ENCODE measurements around the gene NUDC. TPM values are rescaled to one million over a fixed set of nuclear protein-coding genes. Genes with fewer than 3 reads are reported as not detected.

Gene NUDC
- total RNA-seq, 1 donor from 2014 or later, result 49.6 TPM

GRCh38 chr1:26994787-26995517 lies 73.4 kb downstream of the NUDC start:
- Histone ChIP-seq H3K4me3 (peak overlapping the region; percentile 61), H3K9me3 (no peaks in the 10 kb centered on the region), H3K4me1 (peaks cover 46% of the 10 kb centered on the region), H3K36me3 (no peaks in the 10 kb centered on the region), H3K27ac (no peak overlapping the region), H3K27me3 (peaks cover 21% of the 10 kb centered on the region)
- no peak for TF ChIP-seq CTCF (IDR thresholded peaks at IDR 0.05)
- ATAC-seq, result no peak
- no peak for DNase-seq
- intact Hi-C loops (cut with DNase I), result no loop called here

GRCh38 chr1:26996024-26996423 lies 74.5 kb downstream of the NUDC start:
- TF ChIP-seq CTCF (IDR thresholded peaks at IDR 0.05), result no peak
- Histone ChIP-seq H3K27me3 (peaks cover 21% of the 10 kb centered on the region), H3K4me3 (no peak overlapping the region), H3K4me1 (peaks cover 52% of the 10 kb centered on the region), H3K36me3 (no peaks in the 10 kb centered on the region), H3K27ac (no peak overlapping the region), H3K9me3 (no peaks in the 10 kb centered on the region)
- peak; percentile 10 for ATAC-seq
- DNase-seq, result no peak
- intact Hi-C loops (cut with DNase I), result no loop called here

Other genes starting within 250 kb of the NUDC start
- 64.3 TPM for gene ARID1A, start 225.7 kb upstream of the NUDC start, total RNA-seq
- gene PIGV, start 133.8 kb upstream of the NUDC start, total RNA-seq, result 16.7 TPM
- 26.2 TPM for gene ZDHHC18, start 95.1 kb upstream of the NUDC start, total RNA-seq
- 83.8 TPM for gene SFN, start 58.6 kb upstream of the NUDC start, total RNA-seq
- 24.6 TPM for gene GPN2, start 31.5 kb upstream of the NUDC start, total RNA-seq
- 18.1 TPM for gene GPATCH3, start 21.3 kb upstream of the NUDC start, total RNA-seq
- 2.5 TPM for gene NR0B2, start 7.8 kb upstream of the NUDC start, total RNA-seq
- 10.5 TPM for gene KDF1, start 38.7 kb downstream of the NUDC start, total RNA-seq
- gene TRNP1, start 71.9 kb downstream of the NUDC start, total RNA-seq, result 16.2 TPM
- 29.1 TPM for gene TENT5B, start 91.1 kb downstream of the NUDC start, total RNA-seq
- 62.4 TPM for gene SLC9A1, start 233.4 kb downstream of the NUDC start, total RNA-seq